SK-N-SH treated with all-trans-retinoic acid at 6 μM for 48 hours (cell line): ENCODE measurements around the gene PMAIP1.

Source experiments
- ARNTL ChIP-seq: fragments of 450-650 bp; formaldehyde crosslinking; IDR thresholded peaks from 2 replicates; pipeline ENCODE4 v1.5.0; 2020; ENCODE audit warnings: low read depth, mild to moderate bottlenecking, moderate library complexity, borderline replicate concordance
- CREB5 ChIP-seq: fragments of 250-450 bp; sonication (Bioruptor Pico); IDR thresholded peaks from 2 replicates; pipeline ENCODE4 v1.5.1; 2020; ENCODE audit warnings: low read depth, mild to moderate bottlenecking, moderate library complexity
- PATZ1 ChIP-seq: fragments of 250-450 bp; sonication (Bioruptor Pico); IDR thresholded peaks from 2 replicates; pipeline ENCODE4 v1.8.0; 2020; ENCODE audit warnings: mild to moderate bottlenecking, moderate library complexity, borderline replicate concordance
- SNAI2 ChIP-seq: fragments of 250-450 bp; sonication (Bioruptor Pico); IDR thresholded peaks from 2 replicates; pipeline ENCODE4 v1.5.0; 2020; ENCODE audit warnings: mild to moderate bottlenecking, moderate library complexity
- ZFP30 ChIP-seq: fragments of 450-650 bp; formaldehyde crosslinking; IDR thresholded peaks from 2 replicates; pipeline ENCODE4 v1.5.0; 2022; ENCODE audit warnings: mild to moderate bottlenecking, moderate library complexity
- ZNF8 ChIP-seq: fragments of 450-650 bp; formaldehyde crosslinking; IDR thresholded peaks from 2 replicates; pipeline ENCODE4 v1.5.0; 2020; ENCODE audit warnings: mild to moderate bottlenecking, moderate library complexity

GRCh38 chr18:59885579-59886163 lies 14.1 kb upstream of the PMAIP1 start:
- TF ChIP-seq ARNTL (CRISPR knock-in tag), result no peak
- no peak for TF ChIP-seq CREB5 (CRISPR knock-in tag)
- no peak for TF ChIP-seq PATZ1 (CRISPR knock-in tag)
- no peak for TF ChIP-seq ZNF8
- no peak for TF ChIP-seq SNAI2 (CRISPR knock-in tag)
- no peak for TF ChIP-seq ZFP30
